Ovary (tissue), 3 donors: Measurements from ENCODE around the gene PDE4D.
"Not testable (repeated sequence)": the region's sequence is repeated elsewhere in the genome, so short reads cannot be mapped to it uniquely, and the experiment has no call there.

ENCODE experiments used
- POLR2A ChIP-seq: fragments of 450-650 bp; IDR thresholded peaks from one replicate; pipeline ENCODE4 v1.6.1; 2017; ENCODE audit warnings: antibody characterized with exemption, mild to moderate bottlenecking, moderate library complexity
- TF ChIP-seq, protein P1 (sequence below), 3 donors: fragments of 450-650 bp in 2 of 3; fragments of 200-600 bp in 1 of 3; IDR thresholded peaks; one replicate each; pipeline versions ENCODE4 v1.5.1 to v1.8.0; 2016 to 2022; ENCODE audit warnings: antibody characterized with exemption in 3 of 3, mild to moderate bottlenecking in 1 of 3
- donor health status: DM: no; HTN: no; CAD: no.

GRCh38 chr5:59665832-59666203, 227.7 kb downstream of the PDE4D start:
- TF ChIP-seq, protein P1, sequence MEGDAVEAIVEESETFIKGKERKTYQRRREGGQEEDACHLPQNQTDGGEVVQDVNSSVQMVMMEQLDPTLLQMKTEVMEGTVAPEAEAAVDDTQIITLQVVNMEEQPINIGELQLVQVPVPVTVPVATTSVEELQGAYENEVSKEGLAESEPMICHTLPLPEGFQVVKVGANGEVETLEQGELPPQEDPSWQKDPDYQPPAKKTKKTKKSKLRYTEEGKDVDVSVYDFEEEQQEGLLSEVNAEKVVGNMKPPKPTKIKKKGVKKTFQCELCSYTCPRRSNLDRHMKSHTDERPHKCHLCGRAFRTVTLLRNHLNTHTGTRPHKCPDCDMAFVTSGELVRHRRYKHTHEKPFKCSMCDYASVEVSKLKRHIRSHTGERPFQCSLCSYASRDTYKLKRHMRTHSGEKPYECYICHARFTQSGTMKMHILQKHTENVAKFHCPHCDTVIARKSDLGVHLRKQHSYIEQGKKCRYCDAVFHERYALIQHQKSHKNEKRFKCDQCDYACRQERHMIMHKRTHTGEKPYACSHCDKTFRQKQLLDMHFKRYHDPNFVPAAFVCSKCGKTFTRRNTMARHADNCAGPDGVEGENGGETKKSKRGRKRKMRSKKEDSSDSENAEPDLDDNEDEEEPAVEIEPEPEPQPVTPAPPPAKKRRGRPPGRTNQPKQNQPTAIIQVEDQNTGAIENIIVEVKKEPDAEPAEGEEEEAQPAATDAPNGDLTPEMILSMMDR (IDR thresholded peaks at IDR 0.05) = not testable (repeated sequence)
- not testable (repeated sequence) for TF ChIP-seq POLR2A
